Endothelial cell of umbilical vein (primary cell): ENCODE measurements around the gene ADGRG4. TPM values are rescaled to one million over a fixed set of nuclear protein-coding genes. Genes with fewer than 3 reads are reported as not detected.

Experiments
- BruUV-seq: library from RNA; stranded (reverse); fragments of 400-500 nt; replicated peaks from 2 replicates; lab custom pipeline; 2021; lab: Mats Ljungman, UMichigan
- CTCF ChIA-PET: fragments of 300-600, 350-600 bp; sonication (Branson Sonifier 250); formaldehyde crosslinking; loops from one replicate; lab custom pipeline; 2021; ENCODE audit warnings: antibody characterized with exemption, inconsistent platforms; lab: Charles Lee
- POLR2A ChIA-PET: fragments of 300-600, 350-600 bp; sonication (Branson Sonifier 250); formaldehyde crosslinking; loops from one replicate; lab custom pipeline; 2021; ENCODE audit warnings: antibody characterized with exemption, inconsistent platforms; lab: Charles Lee
- DNase-seq: peaks from one replicate; pipeline ENCODE4 v3.0.0-alpha.2; 2011; ENCODE audit warnings: low read depth, low spot score
- FAIRE-seq: peaks from 2 replicates; lab custom pipeline; 2011; peaks lifted over from hg19 to GRCh38; lab: Jason Lieb, UNC
- H2AFZ ChIP-seq: 2 replicates; pipeline ENCODE4 v1.6.0; 2012; ENCODE audit warnings: low read depth, low read length, control low read depth, inconsistent platforms
- H3K27ac ChIP-seq: 2 replicates; pipeline ENCODE4 v1.5.1; 2011; ENCODE audit warnings: low read depth, mild to moderate bottlenecking, control low read depth, low read length, moderate library complexity; ENCODE audit not compliant: insufficient read depth
- H3K27me3 ChIP-seq, 2 experiments: 2 replicates each; pipeline versions ENCODE4 v1.6.0 to v1.6.1; 2011; ENCODE audit warnings: low read length in 2 of 2, mixed read lengths in 1 of 2; ENCODE audit not compliant: control insufficient read depth in 2 of 2, insufficient read depth in 2 of 2
- H3K36me3 ChIP-seq, 2 experiments: 2 replicates in 1 of 2; 3 replicates in 1 of 2; pipeline ENCODE4 v1.5.1; 2011; ENCODE audit warnings: low read length in 2 of 2, mild to moderate bottlenecking in 1 of 2, moderate library complexity in 1 of 2; ENCODE audit not compliant: control insufficient read depth in 2 of 2, insufficient read depth in 2 of 2; ENCODE audit errors: extremely low read depth in 1 of 2
- H3K4me1 ChIP-seq: 3 replicates; pipeline ENCODE4 v1.5.1; 2011; ENCODE audit warnings: mild to moderate bottlenecking, low read length; ENCODE audit not compliant: control insufficient read depth, insufficient read depth; ENCODE audit errors: extremely low read depth
- H3K4me2 ChIP-seq: 2 replicates; pipeline ENCODE4 v1.6.1; 2011; ENCODE audit warnings: low read length, control low read depth, mixed read lengths; ENCODE audit not compliant: insufficient read depth
- H3K4me3 ChIP-seq, 3 experiments: fragments of 200-600 bp in 1 of 3; sonication (generic), shearing (Covaris generic) in 1 of 3; replicated peaks in 1 of 3; 2 replicates each; pipeline ENCODE4 v1.5.1; 2011 to 2016; ENCODE audit warnings: control low read depth in 3 of 3, low read length in 3 of 3, mild to moderate bottlenecking in 2 of 3, inconsistent platforms in 1 of 3, low read depth in 1 of 3, moderate library complexity in 1 of 3; ENCODE audit not compliant: insufficient read depth in 1 of 3
- H3K79me2 ChIP-seq: 2 replicates; pipeline ENCODE4 v1.6.0; 2012; ENCODE audit warnings: low read length, inconsistent platforms; ENCODE audit not compliant: control insufficient read depth, insufficient read depth
- H3K9ac ChIP-seq: replicated peaks from 2 replicates; pipeline ENCODE3; 2011; ENCODE audit warnings: low read length, control low read depth; ENCODE audit not compliant: insufficient read depth; ENCODE audit errors: extremely low read depth
- H3K9me1 ChIP-seq: replicated peaks from 3 replicates; pipeline ENCODE4 v1.6.0; 2011; ENCODE audit warnings: mild to moderate bottlenecking, low read length; ENCODE audit not compliant: control insufficient read depth, insufficient read depth; ENCODE audit errors: extremely low read depth
- H3K9me3 ChIP-seq: replicated peaks from 2 replicates; pipeline ENCODE4 v1.5.1; 2012; ENCODE audit warnings: low read length, inconsistent platforms; ENCODE audit not compliant: control insufficient read depth, insufficient read depth
- H4K20me1 ChIP-seq: replicated peaks from 2 replicates; pipeline ENCODE3; 2011; ENCODE audit warnings: mild to moderate bottlenecking, low read length; ENCODE audit not compliant: control insufficient read depth, insufficient read depth; ENCODE audit errors: extremely low read depth
- CTCF ChIP-seq, 2 donors: IDR thresholded peaks; 1 replicate in 1 of 2; 2 replicates in 1 of 2; pipeline ENCODE4 v1.5.1; 2011; ENCODE audit warnings: low read length in 2 of 2, mild to moderate bottlenecking in 2 of 2, moderate library complexity in 2 of 2, control low read depth in 1 of 2, inconsistent platforms in 1 of 2, low read depth in 1 of 2; ENCODE audit not compliant: insufficient read depth in 1 of 2; ENCODE audit errors: extremely low read depth in 1 of 2
- EZH2 ChIP-seq: IDR thresholded peaks from 2 replicates; pipeline ENCODE4 v1.6.1; 2012; ENCODE audit warnings: borderline replicate concordance, low read depth, mild to moderate bottlenecking, moderate library complexity, low read length, inconsistent platforms; ENCODE audit not compliant: severe bottlenecking
- FOS ChIP-seq: IDR thresholded peaks from 2 replicates; pipeline ENCODE4 v1.6.1; 2011; ENCODE audit warnings: mild to moderate bottlenecking, low read length, moderate library complexity, borderline replicate concordance; ENCODE audit not compliant: insufficient read depth
- GATA2 ChIP-seq: IDR thresholded peaks from 2 replicates; pipeline ENCODE4 v1.7.0; 2011; ENCODE audit warnings: low read depth, mild to moderate bottlenecking, moderate library complexity, mixed read lengths, low read length; ENCODE audit not compliant: insufficient read length, insufficient read depth
- JUN ChIP-seq: IDR thresholded peaks from 2 replicates; pipeline ENCODE4 v1.6.1; 2011; ENCODE audit warnings: borderline replicate concordance, low read depth; ENCODE audit not compliant: insufficient read length, insufficient read depth
- MAX ChIP-seq: IDR thresholded peaks from 2 replicates; pipeline ENCODE4 v1.6.1; 2011; ENCODE audit not compliant: insufficient read depth, insufficient read length
- MYC ChIP-seq: IDR thresholded peaks from one replicate; pipeline ENCODE4 v1.6.1; 2011; ENCODE audit warnings: mild to moderate bottlenecking, low read depth, low read length
- POLR2A ChIP-seq: IDR thresholded peaks from 2 replicates; pipeline ENCODE4 v1.6.1; 2012; ENCODE audit warnings: low read depth, mild to moderate bottlenecking, control low read depth, low read length
- POLR2AphosphoS5 ChIP-seq: IDR thresholded peaks from 2 replicates; pipeline ENCODE4 v1.6.1; 2012; ENCODE audit warnings: low read depth, mild to moderate bottlenecking, control low read depth, low read length, moderate library complexity; ENCODE audit not compliant: insufficient read depth
- dilution Hi-C: fragments of 300-500 bp; cut with MboI; formaldehyde crosslinking; loops from one replicate; pipeline ENCODE4 v1.15.0; 2019; ENCODE audit warnings: low sequenced_read_pairs; ENCODE audit not compliant: extremely low pct_ligation_motif_present
- intact Hi-C: fragments of 100-400 bp; cut with micrococcal nuclease; formaldehyde crosslinking; loops from one replicate; pipeline ENCODE4 v1.10.0; 2022
- polyA plus RNA-seq, 4 experiments: library from polyadenylated mRNA; depleted of rRNA in 3 of 4; stranded (reverse) in 3 of 4; unstranded in 1 of 4; fragments of >200 nt; gene quantifications; 2 replicates each; pipeline versions ENCODE4 v1.2.1 to v1.2.3, GENCODE V29; 2011 to 2012; ENCODE audit warnings: missing spikeins in 1 of 4
- total RNA-seq: library from RNA; stranded (reverse); gene quantifications from 2 replicates; pipeline ENCODE4 v1.2.3, GENCODE V29; 2021

Gene ADGRG4
- total and polyA plus RNA-seq, 2 donors (not counting 3 experiments of a cell fraction or from before 2014, with no cell fraction given), result 0.04 to 0.08 TPM

GRCh38 chrX:136318156-136318555 lies 17.4 kb downstream of the ADGRG4 start:
- no peak overlapping the region for H3K4me2 ChIP-seq
- POLR2A ChIA-PET, result no interaction called here
- BruUV-seq, result no TSS peak
- CTCF ChIA-PET, result no interaction called here
- intact Hi-C loops (no loop called here), dilution Hi-C loops (no loop called here)
- TF ChIP-seq CTCF (IDR thresholded peaks at IDR 0.05; ENCODE audit: extremely low read depth in 1 of 2, insufficient read depth in 1 of 2, low read depth in 1 of 2, low read length in 2 of 2), result no peak
- no peak for TF ChIP-seq POLR2A
- TF ChIP-seq EZH2, result no peak
- no peak for TF ChIP-seq MYC
- no peak for TF ChIP-seq JUN
- TF ChIP-seq POLR2AphosphoS5, result no peak
- TF ChIP-seq MAX, result no peak
- TF ChIP-seq GATA2, result no peak
- TF ChIP-seq FOS, result no peak
- no peak overlapping the region for H3K27ac ChIP-seq
- no peak overlapping the region for H3K4me3 ChIP-seq
- no peaks in the 10 kb centered on the region for H3K27me3 ChIP-seq
- H2AFZ ChIP-seq, result no peak overlapping the region
- no peaks in the 10 kb centered on the region for H3K4me1 ChIP-seq
- H3K9ac ChIP-seq, result no peak overlapping the region
- DNase-seq (no peak), FAIRE-seq (no peak)
- H4K20me1 ChIP-seq, result no peaks in the 10 kb centered on the region
- no peaks in the 10 kb centered on the region for H3K36me3 ChIP-seq
- no peaks in the 10 kb centered on the region for H3K9me3 ChIP-seq
- no peaks in the 10 kb centered on the region for H3K79me2 ChIP-seq
- H3K9me1 ChIP-seq, result no peaks in the 10 kb centered on the region
